Erythroblast (primary cell): ENCODE data around the gene GPRC5C.
"Not testable (repeated sequence)": the region's sequence is repeated elsewhere in the genome, so short reads cannot be mapped to it uniquely, and the experiment has no call there.

Experiments
- DNase-seq, 2 experiments: peaks; one replicate each; lab custom pipeline; 2025; lab: John Stamatoyannopoulos, UW
- GATA1 ChIP-seq: IDR thresholded peaks from 2 replicates; pipeline ENCODE4 v1.6.1; 2011; ENCODE audit warnings: low read depth, mild to moderate bottlenecking, control low read depth, low read length, moderate library complexity
- POLR2A ChIP-seq: IDR thresholded peaks from 2 replicates; pipeline ENCODE4 v1.6.1; 2011; ENCODE audit warnings: mild to moderate bottlenecking, low read length

Gene GPRC5C

GRCh38 chr17:74467221-74467951 lies 35.5 kb downstream of the GPRC5C start:
- no peak for TF ChIP-seq POLR2A
- no peak for TF ChIP-seq GATA1
- DNase-seq, result no peak

DNA sequence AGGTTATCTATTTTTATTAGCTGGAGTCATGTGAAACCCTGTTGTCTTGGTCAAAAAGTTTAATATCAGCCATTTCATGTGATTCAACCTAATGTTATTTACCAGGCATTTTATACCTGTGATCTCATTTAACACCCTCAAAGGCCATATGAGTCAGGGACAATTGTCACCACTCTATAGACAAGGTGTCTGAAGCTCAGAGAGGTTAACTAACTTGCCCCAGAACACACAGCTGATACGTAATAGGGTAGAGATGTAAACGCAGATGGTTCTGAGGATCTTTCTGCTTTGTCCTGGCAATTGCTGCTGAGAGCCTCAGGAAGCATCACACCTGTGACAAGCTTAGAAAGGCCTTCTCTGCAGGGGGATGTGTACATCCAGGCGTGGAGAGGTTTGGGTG lies 39.5 kb downstream of the GPRC5C start:
- DNase-seq, result no peak

GRCh38 chr17:74472890-74473289 lies 41.0 kb downstream of the GPRC5C start:
- TF ChIP-seq GATA1, result no peak
- no peak for TF ChIP-seq POLR2A
- DNase-seq, result no peak

More for the DNA sequence above, 39.5 kb downstream of the GPRC5C start:
- TF ChIP-seq GATA1, result no peak
- TF ChIP-seq POLR2A, result no peak

- DNase-seq, result no peak
- TF ChIP-seq GATA1 (no peak), POLR2A (no peak)
Observed at GRCh38 chr17:74473294-74473693, 41.4 kb downstream of the GPRC5C start.

DNA sequence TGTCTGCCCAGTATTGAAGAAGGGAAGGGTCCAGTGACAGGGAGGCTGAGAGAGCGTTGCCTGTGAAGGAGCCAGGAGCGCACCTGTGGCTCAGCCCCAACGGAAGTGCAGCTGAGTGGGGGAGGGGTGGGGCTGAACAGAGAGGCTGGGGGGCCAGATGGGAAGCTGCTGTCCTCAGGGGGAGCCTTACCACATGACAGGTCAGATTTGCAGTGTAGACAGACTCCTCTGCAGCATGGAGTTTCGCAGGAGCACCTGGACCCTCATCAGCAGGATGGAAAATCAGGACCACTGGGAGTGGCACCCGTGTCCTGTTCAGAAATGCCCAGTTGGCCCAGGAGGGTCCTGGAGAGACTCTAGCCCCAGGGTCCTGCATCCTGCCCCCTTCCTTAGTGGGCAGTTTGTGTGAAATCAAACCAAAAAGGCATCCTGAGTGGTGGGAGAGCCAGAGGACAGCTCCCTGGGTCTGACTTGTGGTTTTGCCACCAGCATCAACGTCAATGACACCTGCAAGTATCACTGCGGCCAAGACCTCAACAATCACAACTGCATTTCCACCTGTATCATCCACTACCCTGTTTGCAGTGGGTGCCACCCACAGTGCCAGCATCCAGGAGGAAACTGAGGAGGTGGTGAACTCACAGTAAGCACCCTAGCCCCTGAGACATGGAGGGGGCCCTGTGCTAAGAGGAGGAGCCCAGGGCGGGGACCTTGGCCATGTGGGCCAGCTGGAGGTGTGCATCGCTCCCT lies 42.3 kb downstream of the GPRC5C start:
- no peak for DNase-seq
- TF ChIP-seq GATA1 (no peak), POLR2A (no peak)

DNA sequence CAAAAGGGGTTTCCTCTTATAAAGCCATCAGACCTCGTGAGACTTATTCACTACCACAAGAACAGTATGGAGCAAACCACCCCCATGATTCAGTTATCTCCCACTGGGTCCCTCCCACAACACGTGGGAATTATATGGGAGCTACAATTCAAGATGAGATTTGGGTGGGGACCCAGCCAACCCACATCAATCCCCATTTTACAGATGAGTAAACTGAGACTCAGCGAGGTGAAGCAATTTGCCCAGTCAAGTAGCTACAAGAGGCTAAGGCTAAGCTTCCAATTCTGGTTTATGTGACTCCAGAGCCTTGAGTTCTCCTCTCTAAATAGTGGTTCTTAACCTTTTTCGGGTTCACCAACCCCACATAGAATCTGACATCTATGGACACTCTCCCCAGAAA lies 43.3 kb downstream of the GPRC5C start:
- no peak for TF ChIP-seq POLR2A
- no peak for DNase-seq

DNA sequence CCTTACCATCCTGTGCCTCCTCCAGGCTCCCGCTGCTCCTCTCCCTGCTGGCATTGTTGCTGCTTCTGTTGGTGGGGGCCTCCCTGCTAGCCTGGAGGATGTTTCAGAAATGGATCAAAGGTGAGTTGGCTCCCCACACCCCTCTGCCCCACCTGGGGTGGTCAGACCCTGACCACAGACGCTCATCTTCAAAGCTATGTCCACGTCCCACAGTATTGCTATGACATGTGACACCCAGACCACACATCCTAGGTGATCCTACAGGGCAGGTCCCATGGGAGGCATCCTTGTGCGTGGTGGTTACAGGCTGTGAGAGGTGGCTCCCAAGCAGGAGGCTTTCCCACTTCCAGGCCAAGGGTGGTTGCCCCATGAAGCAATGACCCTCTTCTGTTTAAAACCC lies 45.5 kb downstream of the GPRC5C start:
- TF ChIP-seq POLR2A (no peak), GATA1 (no peak)
- no peak for DNase-seq

DNA sequence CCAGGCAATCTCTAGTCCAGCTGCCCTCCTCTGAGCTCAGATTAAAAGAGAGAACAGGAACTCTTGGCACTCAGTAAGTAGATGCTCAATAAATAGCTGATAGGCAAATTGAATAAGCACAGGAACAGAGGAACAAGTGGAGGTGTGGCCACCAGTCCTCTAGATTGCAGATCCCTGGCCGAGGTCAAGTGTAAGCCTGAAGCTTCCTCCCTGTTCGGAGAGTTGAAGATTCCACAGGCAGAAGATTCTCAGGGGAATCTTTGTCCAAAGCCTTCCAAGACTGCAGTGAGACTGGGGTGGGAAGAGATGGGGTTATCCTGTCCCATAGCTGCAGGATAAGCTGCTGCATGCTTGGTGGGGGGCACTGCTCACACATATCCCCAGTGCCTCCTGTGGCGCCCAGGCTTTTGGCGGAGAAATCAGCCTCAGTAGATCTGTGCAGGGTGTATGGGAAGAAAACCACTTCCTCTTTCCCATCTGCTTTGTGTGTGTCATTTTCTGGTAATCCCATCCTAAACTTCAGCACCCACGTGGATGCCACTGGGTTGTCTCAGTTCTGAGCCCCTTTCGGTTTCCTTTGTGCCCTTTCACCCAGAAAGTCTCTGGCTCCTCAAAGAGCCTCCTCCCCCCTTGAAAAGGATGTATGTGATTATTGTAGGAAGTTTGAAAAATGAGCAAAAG lies 46.7 kb downstream of the GPRC5C start:
- no peak for DNase-seq
- no peak for TF ChIP-seq GATA1
- no peak for TF ChIP-seq POLR2A

GRCh38 chr17:74480290-74480689 lies 48.4 kb downstream of the GPRC5C start:
- DNase-seq, result no peak
- no peak for TF ChIP-seq GATA1
- TF ChIP-seq POLR2A, result no peak

- TF ChIP-seq POLR2A (no peak), GATA1 (no peak)
- no peak for DNase-seq
Observed at GRCh38 chr17:74481621-74482020, 49.7 kb downstream of the GPRC5C start.

GRCh38 chr17:74484066-74484465 lies 52.2 kb downstream of the GPRC5C start:
- TF ChIP-seq POLR2A, result no peak
- TF ChIP-seq GATA1, result no peak
- DNase-seq, result no peak

DNA sequence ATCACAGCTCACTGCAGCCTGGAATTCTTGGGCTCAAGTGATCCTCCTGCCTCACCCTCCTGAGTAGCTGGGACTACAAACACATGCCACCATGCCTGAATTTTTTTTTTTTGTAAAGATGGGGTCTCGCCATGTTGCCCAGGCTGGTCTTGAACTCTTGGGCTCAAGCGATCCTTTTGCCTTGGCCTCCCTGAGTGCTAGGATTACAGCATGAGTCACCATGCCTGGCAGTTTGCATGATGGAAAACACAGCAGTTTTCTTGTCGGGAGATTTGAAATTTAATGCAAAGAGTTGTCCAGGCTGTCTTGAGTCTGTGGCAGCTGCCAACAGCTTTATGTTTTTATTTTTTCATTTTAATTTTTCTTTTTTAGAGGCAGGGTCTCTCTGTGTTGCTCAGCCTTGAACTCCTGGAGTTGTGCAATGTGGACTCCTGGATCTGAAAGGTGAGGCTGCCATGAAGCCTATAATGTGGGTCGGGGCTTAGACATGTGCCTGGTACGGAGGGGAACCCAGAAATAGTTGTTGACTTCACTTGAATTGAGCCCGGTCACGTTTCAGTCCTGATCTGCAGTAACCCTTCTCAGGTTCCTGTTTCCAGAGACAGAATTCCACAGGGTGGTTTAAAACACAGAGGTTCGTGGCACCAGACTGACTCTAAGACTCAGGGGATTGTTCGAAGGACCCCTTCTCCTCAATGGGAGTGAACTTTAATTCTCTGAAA lies 53.3 kb downstream of the GPRC5C start:
- DNase-seq, result no peak

GRCh38 chr17:74485841-74486240 lies 54.0 kb downstream of the GPRC5C start:
- TF ChIP-seq GATA1, result no peak
- no peak for TF ChIP-seq POLR2A
- DNase-seq, result no peak

More for the DNA sequence above, 53.3 kb downstream of the GPRC5C start:
- TF ChIP-seq POLR2A (no peak), GATA1 (no peak)

DNA sequence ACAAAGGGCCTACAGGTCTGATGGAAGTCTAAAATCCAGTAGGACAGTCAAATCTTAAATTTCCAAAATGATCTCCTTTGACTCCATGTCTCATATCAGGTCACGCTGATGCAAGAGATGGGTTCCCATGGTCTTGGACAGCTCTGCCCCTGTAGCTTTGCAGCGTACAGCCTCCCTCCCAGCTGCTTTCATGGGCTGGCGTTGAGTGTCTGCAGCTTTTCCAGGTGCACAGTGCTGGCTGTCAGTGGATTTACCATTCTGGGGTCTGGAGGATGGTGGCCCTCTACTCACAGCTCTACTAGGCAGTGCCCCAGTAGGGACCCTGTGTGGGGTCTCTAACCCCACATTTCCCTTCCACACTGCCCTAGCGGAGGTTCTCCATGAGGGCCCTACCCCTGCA lies 56.4 kb downstream of the GPRC5C start:
- DNase-seq, result not testable (repeated sequence)
